ENCODE results near the gene BTBD16. TPM values are rescaled to one million over a fixed set of nuclear protein-coding genes. Genes with fewer than 3 reads are reported as not detected.

The BTBD16 gene
- total RNA-seq, 1 experiment from 2014 or later, result not detected

DNA sequence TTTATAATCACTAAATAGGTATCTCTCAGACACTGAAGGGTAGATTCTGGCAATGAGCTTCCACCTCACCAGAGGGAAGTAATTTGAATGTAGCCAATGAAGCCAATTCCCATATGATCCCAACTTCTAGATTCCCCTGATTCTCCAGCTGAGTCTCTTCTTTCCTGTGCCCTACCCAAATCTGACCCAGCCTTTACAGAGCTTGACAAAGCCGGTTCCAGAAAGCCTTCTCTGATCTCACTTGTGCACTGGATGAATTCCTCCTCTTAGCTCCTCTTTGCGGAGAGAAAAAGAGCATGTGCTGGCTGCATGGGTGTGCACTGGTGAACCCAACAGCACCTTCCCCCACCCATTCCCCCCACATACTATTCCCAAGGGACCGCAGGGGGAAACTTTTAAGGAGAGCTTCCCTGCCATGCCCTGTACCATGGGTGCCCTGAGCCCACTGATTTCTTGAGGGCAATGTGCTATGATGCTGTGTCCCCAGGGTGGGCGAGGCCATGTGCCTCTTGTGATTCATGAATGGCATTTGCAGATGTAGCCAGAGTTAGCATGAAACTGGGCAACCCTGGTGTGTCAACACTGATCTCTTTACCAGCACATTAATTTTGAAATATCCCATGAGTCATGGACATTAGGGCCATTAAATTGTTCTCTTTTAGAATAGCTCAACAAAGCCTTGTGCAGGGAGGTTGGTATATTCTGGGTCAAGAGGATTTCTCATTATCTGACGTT lies 53.0 kb downstream of the BTBD16 start:
- Histone ChIP-seq H3K23ac (ENCODE audit: insufficient read length, low read depth, low read length) (no peak overlapping the region), H2BK20ac (ENCODE audit: low read depth, low read length, poor library complexity, severe bottlenecking) (no peak overlapping the region), H4K8ac (replicated peaks; ENCODE audit: insufficient read length, low read depth, low read length) (no peak overlapping the region), H3K9ac (ENCODE audit: extremely low read depth, insufficient read length, low read length) (no peak overlapping the region), H2BK120ac (ENCODE audit: low read depth, low read length, poor library complexity, severe bottlenecking) (no peak overlapping the region), H4K91ac (ENCODE audit: insufficient read length, low read depth, low read length) (no peak overlapping the region), H3K4ac (ENCODE audit: low read depth, low read length) (no peak overlapping the region), H3K18ac (ENCODE audit: insufficient read length, low read depth, low read length) (no peak overlapping the region), H2BK5ac (ENCODE audit: insufficient read length, low read length) (no peak overlapping the region), H2AFZ (ENCODE audit: low read length) (no peak overlapping the region), H3K4me1 (ENCODE audit: insufficient read depth, low read length) (no peaks in the 10 kb centered on the region), H3K14ac (ENCODE audit: insufficient read depth, low read length) (no peak overlapping the region), H3K56ac (ENCODE audit: insufficient read length, low read depth, low read length) (no peak overlapping the region), H4K5ac (ENCODE audit: insufficient read length, low read depth, low read length) (no peak overlapping the region), H2BK12ac (ENCODE audit: insufficient read length, low read depth, low read length) (no peak overlapping the region), H3K27ac (ENCODE audit: insufficient read length, low read depth, low read length) (no peak overlapping the region), H3K79me1 (ENCODE audit: insufficient read depth, low read depth, low read length, poor library complexity, severe bottlenecking) (no peaks in the 10 kb centered on the region), H2AK5ac (ENCODE audit: insufficient read length, low read length) (no peak overlapping the region), H4K20me1 (ENCODE audit: control insufficient read depth, insufficient read depth, insufficient read length) (no peaks in the 10 kb centered on the region), H3K9me3 (ENCODE audit: control insufficient read depth, low read depth, low read length) (no peaks in the 10 kb centered on the region), H2BK15ac (ENCODE audit: low read depth, low read length) (no peak overlapping the region), H3K79me2 (ENCODE audit: insufficient read depth, low read length) (no peaks in the 10 kb centered on the region), H3T11ph (ENCODE audit: low read length) (no peak overlapping the region), H3K4me2 (ENCODE audit: insufficient read depth, insufficient read length, low read length) (no peak overlapping the region), H3K23me2 (ENCODE audit: insufficient read length, low read depth, low read length, poor library complexity, severe bottlenecking) (no peaks in the 10 kb centered on the region), H3K27me3 (ENCODE audit: insufficient read depth, low read length) (no peaks in the 10 kb centered on the region; the same call in 1 of the 2 replicates)
- TF ChIP-seq, protein P1, sequence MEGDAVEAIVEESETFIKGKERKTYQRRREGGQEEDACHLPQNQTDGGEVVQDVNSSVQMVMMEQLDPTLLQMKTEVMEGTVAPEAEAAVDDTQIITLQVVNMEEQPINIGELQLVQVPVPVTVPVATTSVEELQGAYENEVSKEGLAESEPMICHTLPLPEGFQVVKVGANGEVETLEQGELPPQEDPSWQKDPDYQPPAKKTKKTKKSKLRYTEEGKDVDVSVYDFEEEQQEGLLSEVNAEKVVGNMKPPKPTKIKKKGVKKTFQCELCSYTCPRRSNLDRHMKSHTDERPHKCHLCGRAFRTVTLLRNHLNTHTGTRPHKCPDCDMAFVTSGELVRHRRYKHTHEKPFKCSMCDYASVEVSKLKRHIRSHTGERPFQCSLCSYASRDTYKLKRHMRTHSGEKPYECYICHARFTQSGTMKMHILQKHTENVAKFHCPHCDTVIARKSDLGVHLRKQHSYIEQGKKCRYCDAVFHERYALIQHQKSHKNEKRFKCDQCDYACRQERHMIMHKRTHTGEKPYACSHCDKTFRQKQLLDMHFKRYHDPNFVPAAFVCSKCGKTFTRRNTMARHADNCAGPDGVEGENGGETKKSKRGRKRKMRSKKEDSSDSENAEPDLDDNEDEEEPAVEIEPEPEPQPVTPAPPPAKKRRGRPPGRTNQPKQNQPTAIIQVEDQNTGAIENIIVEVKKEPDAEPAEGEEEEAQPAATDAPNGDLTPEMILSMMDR (conservative IDR thresholded peaks at IDR 0.05), result no peak
- no peak for DNase-seq
- peaks cover 6 to 7% of the 10 kb centered on the region in 2 experiments; a peak in 3 of 4 replicates for H3K4me1 Mint-ChIP-seq
- no peak overlapping the region for H3K27ac Mint-ChIP-seq
- WGBS (ENCODE audit: extremely low coverage, insufficient read length, low lambda C conversion rate), result no CpG with 5 or more reads among the region's 5 CpGs
- peaks cover 8 to 11% of the 10 kb centered on the region in 2 experiments; a peak in 4 of 5 replicates for H3K9me3 Mint-ChIP-seq
- no peak overlapping the region for H3K4me3 Mint-ChIP-seq
- no peaks in the 10 kb centered on the region; the same call in none of the 2 replicates for H3K27me3 Mint-ChIP-seq (ENCODE audit: low read depth)
- peaks cover 1 to 14% (median 2%) of the 10 kb centered on the region in 3 experiments; a peak in 4 of 7 replicates for H3K36me3 Mint-ChIP-seq (ENCODE audit: insufficient read depth in 1 of 3, low read depth in 3 of 3)
